Measurements from ENCODE around the gene NUAK2.
"Not testable (repeated sequence)": the region's sequence is repeated elsewhere in the genome, so short reads cannot be mapped to it uniquely, and the experiment has no call there.

The NUAK2 gene

GRCh38 chr1:205317311-205317917, 4.1 kb downstream of the NUAK2 start:
- no peak for FAIRE-seq

- FAIRE-seq = no peak
Observed at GRCh38 chr1:205316161-205316566, 5.4 kb downstream of the NUAK2 start.

- FAIRE-seq = no peak
Observed at GRCh38 chr1:205315008-205315618, 6.4 kb downstream of the NUAK2 start.

- no peak for FAIRE-seq
Observed at GRCh38 chr1:205313563-205314308, 7.8 kb downstream of the NUAK2 start.

GRCh38 chr1:205312866-205313562, 8.5 kb downstream of the NUAK2 start:
- no peak for FAIRE-seq

GRCh38 chr1:205310976-205311704, 10.4 kb downstream of the NUAK2 start:
- FAIRE-seq = no peak

GRCh38 chr1:205309741-205310140, 11.8 kb downstream of the NUAK2 start:
- no peak for FAIRE-seq

GRCh38 chr1:205306929-205307566, 14.5 kb downstream of the NUAK2 start:
- no peak for FAIRE-seq

GRCh38 chr1:205304695-205305070, 16.9 kb downstream of the NUAK2 start:
- no peak for FAIRE-seq

GRCh38 chr1:205304046-205304694, 17.4 kb downstream of the NUAK2 start:
- no peak for FAIRE-seq

- FAIRE-seq = no peak
Observed at GRCh38 chr1:205303247-205303888, 18.2 kb downstream of the NUAK2 start.

GRCh38 chr1:205301842-205302588, 19.5 kb downstream of the NUAK2 start:
- FAIRE-seq = no peak

GRCh38 chr1:205301205-205301821, 20.2 kb downstream of the NUAK2 start:
- no peak for FAIRE-seq

- no peak for FAIRE-seq
Observed at GRCh38 chr1:205300149-205300548, 21.4 kb downstream of the NUAK2 start.

GRCh38 chr1:205298191-205298994, 23.2 kb downstream of the NUAK2 start:
- no peak for FAIRE-seq

GRCh38 chr1:205297546-205298177, 23.9 kb downstream of the NUAK2 start:
- FAIRE-seq = not testable (repeated sequence)

GRCh38 chr1:205296154-205296553, 25.4 kb downstream of the NUAK2 start:
- FAIRE-seq = no peak

GRCh38 chr1:205294934-205295333, 26.6 kb downstream of the NUAK2 start:
- FAIRE-seq = no peak

Data from A204.1 (cell line).